ENCODE data around the gene MICAL1. TPM values are rescaled to one million over a fixed set of nuclear protein-coding genes. Genes with fewer than 3 reads are reported as not detected.

MICAL1 gene
- total RNA-seq, 1 experiment from 2014 or later = 23.2 TPM

DNA sequence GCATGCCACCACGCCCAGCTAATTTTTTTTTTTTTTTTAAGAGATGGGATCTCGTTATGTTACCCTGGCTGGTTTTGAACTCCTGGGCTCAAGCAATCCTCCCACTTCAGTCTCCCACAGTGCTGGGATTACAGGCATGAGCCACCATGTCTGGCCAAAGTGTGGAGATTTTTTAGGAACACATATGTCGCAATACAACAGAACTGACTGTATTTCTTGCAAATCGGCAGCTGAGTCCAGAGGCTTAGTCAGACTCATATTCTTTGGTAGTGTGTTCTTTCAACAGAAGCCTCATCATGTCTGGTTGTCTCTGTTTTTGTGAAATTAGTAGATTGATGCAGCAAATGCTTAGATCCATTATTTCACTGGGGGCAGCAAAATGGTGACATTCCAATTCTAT, 49.4 kb downstream of the MICAL1 start:
- ChIA-PET POLR2A (interaction anchor here (0.7 to 2.0 kb wide), 4 partner anchors 21 to 216 kb away, joined by 3 to 5 read pairs (median 4); no protein-coding TSS in a partner anchor), CTCF (interaction anchor here (1.0 to 1.5 kb wide), 2 partner anchors 14 to 23 kb away, joined by 3 to 6 read pairs; partner anchors contain the start of gene CD164)
- DNase-seq (ENCODE audit: unreplicated experiment) = peak; percentile 78
- TF ChIP-seq, protein P1, sequence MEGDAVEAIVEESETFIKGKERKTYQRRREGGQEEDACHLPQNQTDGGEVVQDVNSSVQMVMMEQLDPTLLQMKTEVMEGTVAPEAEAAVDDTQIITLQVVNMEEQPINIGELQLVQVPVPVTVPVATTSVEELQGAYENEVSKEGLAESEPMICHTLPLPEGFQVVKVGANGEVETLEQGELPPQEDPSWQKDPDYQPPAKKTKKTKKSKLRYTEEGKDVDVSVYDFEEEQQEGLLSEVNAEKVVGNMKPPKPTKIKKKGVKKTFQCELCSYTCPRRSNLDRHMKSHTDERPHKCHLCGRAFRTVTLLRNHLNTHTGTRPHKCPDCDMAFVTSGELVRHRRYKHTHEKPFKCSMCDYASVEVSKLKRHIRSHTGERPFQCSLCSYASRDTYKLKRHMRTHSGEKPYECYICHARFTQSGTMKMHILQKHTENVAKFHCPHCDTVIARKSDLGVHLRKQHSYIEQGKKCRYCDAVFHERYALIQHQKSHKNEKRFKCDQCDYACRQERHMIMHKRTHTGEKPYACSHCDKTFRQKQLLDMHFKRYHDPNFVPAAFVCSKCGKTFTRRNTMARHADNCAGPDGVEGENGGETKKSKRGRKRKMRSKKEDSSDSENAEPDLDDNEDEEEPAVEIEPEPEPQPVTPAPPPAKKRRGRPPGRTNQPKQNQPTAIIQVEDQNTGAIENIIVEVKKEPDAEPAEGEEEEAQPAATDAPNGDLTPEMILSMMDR (IDR thresholded peaks at IDR 0.05; ENCODE audit: unreplicated experiment) = no peak
- Mint-ChIP-seq H3K9me3 (ENCODE audit: unreplicated experiment) (no peaks in the 10 kb centered on the region), H3K27me3 (ENCODE audit: insufficient read depth, unreplicated experiment) (no peaks in the 10 kb centered on the region), H3K27ac (ENCODE audit: low read depth, unreplicated experiment) (no peak overlapping the region), H3K4me3 (ENCODE audit: unreplicated experiment) (no peak overlapping the region), H3K36me3 (ENCODE audit: insufficient read depth, unreplicated experiment) (no peaks in the 10 kb centered on the region), H3K4me1 (ENCODE audit: insufficient read depth, unreplicated experiment) (peaks cover 6% of the 10 kb centered on the region)
- no TSS peak for BruUV-seq (replicated peaks)
- intact Hi-C loops (cut with micrococcal nuclease) = no loop called here

DNA sequence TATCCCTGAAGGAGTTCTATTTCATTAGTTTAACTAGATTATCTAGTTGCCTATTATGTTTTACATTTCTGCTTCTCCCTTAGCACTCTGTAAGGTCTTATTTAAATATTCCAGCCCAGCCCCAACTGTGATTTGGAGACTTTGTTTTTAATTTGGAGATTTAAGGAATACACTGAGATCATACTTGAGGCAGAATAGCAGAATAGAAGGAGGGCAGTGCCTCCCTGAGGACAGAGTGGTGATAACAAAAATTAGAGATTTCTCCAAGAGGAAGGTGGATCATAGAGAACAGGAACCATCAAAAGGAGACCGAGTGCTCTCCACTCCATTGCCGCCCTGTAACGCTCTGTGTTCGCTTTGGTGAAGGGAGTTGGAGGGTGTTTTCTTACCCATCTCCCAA, 58.6 kb downstream of the MICAL1 start:
- no peak overlapping the region for H3K4me3 Mint-ChIP-seq (ENCODE audit: unreplicated experiment)
- H3K27ac Mint-ChIP-seq (ENCODE audit: low read depth, unreplicated experiment) = no peak overlapping the region
- intact Hi-C loops (cut with micrococcal nuclease) = loop anchor here (1.0 kb wide), 2 partner anchors 210 to 302 kb away; partner anchors contain the start of gene CEP57L1
- H3K27me3 Mint-ChIP-seq (ENCODE audit: insufficient read depth, unreplicated experiment) = no peaks in the 10 kb centered on the region
- ChIA-PET POLR2A (no interaction called here), CTCF (interaction anchor here (0.6 to 4.2 kb wide), 17 partner anchors 10 to 1375 kb away, joined by 3 to 50 read pairs (median 3); partner anchors contain the start of gene CD164)
- H3K36me3 Mint-ChIP-seq (ENCODE audit: insufficient read depth, unreplicated experiment) = no peaks in the 10 kb centered on the region
- no peaks in the 10 kb centered on the region for H3K9me3 Mint-ChIP-seq (ENCODE audit: unreplicated experiment)
- peaks cover 12% of the 10 kb centered on the region for H3K4me1 Mint-ChIP-seq (ENCODE audit: insufficient read depth, unreplicated experiment)
- DNase-seq (ENCODE audit: unreplicated experiment) = peak; percentile 35
- no TSS peak for BruUV-seq (replicated peaks)
- TF ChIP-seq, protein P1 (IDR thresholded peaks at IDR 0.05; ENCODE audit: unreplicated experiment) = peak; percentile 18

DNA sequence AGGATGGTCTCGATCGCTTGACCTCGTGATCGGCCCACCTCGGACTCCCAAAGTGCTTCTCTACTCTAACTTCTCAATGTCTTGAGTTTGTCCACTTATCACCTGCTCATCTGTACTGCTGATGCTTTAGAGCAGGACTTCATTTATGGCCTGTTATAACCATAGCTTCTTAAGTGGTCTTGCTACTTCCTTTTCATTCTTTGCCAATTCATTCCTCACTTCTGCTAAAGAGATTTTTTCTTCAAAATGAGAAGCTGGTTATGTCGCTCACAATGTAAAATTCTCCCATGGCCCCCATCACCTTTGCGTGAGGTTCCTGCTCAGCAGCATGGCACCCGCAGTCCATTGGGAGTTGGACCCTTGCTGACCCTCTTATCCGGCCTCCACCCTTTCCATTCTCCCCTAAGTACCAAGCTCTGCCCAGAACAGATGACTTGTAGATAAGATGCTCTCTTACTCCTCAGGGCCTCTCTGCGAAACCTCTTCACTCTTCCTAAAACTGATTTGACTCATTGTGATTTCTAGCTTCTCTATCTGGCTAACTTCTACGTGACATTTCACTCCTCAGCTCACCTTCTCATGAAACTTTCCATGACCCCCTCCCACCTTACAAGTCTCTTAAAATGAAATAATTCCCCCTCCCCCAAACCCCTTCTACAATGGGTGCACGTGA, 59.4 kb downstream of the MICAL1 start:
- ChIA-PET POLR2A (interaction anchor here (0.8 kb wide), 1 partner anchor 388 kb away, joined by 3 read pairs; no protein-coding TSS in a partner anchor), CTCF (interaction anchor here (0.6 to 4.2 kb wide), 16 partner anchors 9 to 1376 kb away, joined by 3 to 50 read pairs (median 3); partner anchors contain the start of gene CD164)
- Mint-ChIP-seq H3K27me3 (ENCODE audit: insufficient read depth, unreplicated experiment) (no peaks in the 10 kb centered on the region), H3K4me1 (ENCODE audit: insufficient read depth, unreplicated experiment) (peaks cover 12% of the 10 kb centered on the region), H3K4me3 (ENCODE audit: unreplicated experiment) (no peak overlapping the region), H3K27ac (ENCODE audit: low read depth, unreplicated experiment) (no peak overlapping the region), H3K9me3 (ENCODE audit: unreplicated experiment) (no peaks in the 10 kb centered on the region), H3K36me3 (ENCODE audit: insufficient read depth, unreplicated experiment) (no peaks in the 10 kb centered on the region)
- TF ChIP-seq, protein P1 (IDR thresholded peaks at IDR 0.05; ENCODE audit: unreplicated experiment) = no peak
- intact Hi-C loops (cut with micrococcal nuclease) = no loop called here
- BruUV-seq (replicated peaks) = no TSS peak
- DNase-seq (ENCODE audit: unreplicated experiment) = no peak

Other genes with a start within 250 kb of the MICAL1 start
- gene CD164, start 73.3 kb downstream of the MICAL1 start, total RNA-seq (2022) = 156 and 172 TPM in 2 replicates
- gene PPIL6, start 15.1 kb downstream of the MICAL1 start, total RNA-seq (2022) = 3.9 and 6.5 TPM in 2 replicates
- gene SMPD2, start 15.0 kb downstream of the MICAL1 start, total RNA-seq (2022) = 17.7 and 19.9 TPM in 2 replicates
- 9.6 and 10.4 TPM in 2 replicates for gene ZBTB24, start 27.4 kb upstream of the MICAL1 start, total RNA-seq (2022)
- 4.7 and 7.5 TPM in 2 replicates for gene AK9, start 235.4 kb upstream of the MICAL1 start, total RNA-seq (2022)
- 7.9 and 9.5 TPM in 2 replicates for gene FIG4, start 235.5 kb upstream of the MICAL1 start, total RNA-seq (2022)

Measured in MCF 10A (cell line).